ENCODE data around the gene LINGO1.

LINGO1 gene

GRCh38 chr15:77622934-77623754 lies 9.6 kb downstream of the LINGO1 start:
- H3K36me3 ChIP-seq (ENCODE audit: control insufficient read depth, insufficient read depth, low read length), result no peaks in the 10 kb centered on the region
- WGBS, 2 experiments (ENCODE audit: insufficient coverage in 2 of 2), result 50 to 53% methylated on average over 2 to 4 of the region's 18 CpGs
- H3K4me1 ChIP-seq (ENCODE audit: control insufficient read depth, insufficient read depth, low read length, poor library complexity, severe bottlenecking), result peaks cover 26% of the 10 kb centered on the region
- no peaks in the 10 kb centered on the region for H3K9me3 ChIP-seq (ENCODE audit: control insufficient read depth, low read length)
- H3K27ac ChIP-seq (ENCODE audit: low read depth, low read length, severe bottlenecking), result peak overlapping the region; percentile 23
- no peak overlapping the region for H3K4me3 ChIP-seq (ENCODE audit: extremely low read depth, insufficient read depth, low read length, poor library complexity, severe bottlenecking)

DNA sequence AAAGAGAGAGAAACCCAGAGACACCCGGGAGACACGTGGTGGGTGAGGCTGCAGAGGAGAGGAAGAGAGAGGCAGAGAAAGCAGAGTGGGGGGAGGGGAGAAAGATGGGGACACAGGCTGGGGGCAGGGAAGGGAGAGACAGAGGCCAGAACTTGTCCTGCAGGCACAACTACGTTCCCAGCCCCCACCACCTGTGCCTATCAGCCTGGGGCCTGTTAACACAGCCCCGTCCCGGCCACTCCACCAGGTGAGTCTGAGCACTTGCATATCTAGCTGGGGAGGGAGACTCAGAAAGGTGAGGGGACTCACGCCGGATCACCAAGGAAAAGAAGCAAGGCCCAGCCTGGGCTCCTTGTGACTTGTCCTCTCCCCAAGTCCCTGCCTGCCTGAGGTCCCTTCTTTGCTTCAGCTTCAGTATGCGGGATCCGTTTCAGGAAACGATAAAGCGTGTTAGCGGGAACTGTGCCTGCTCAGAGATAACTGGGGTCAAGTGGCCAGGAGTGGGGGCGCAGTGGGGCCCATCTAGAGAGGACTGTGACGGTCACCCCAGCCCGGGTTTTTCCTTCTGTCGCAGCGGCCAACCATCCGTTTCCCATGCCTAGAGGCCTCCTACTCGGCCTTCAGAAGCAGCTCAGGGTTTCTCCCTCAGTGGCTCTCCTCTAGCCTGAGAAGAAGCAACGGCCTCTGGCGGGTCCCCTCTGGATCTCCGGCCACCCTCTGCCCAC lies 10.3 kb downstream of the LINGO1 start:
- no peaks in the 10 kb centered on the region for H3K36me3 ChIP-seq (ENCODE audit: control insufficient read depth, insufficient read depth, low read length)
- 57 to 61% methylated on average over 19 to 20 of the region's 22 CpGs for WGBS, 2 experiments (ENCODE audit: insufficient coverage in 2 of 2)
- peaks cover 26% of the 10 kb centered on the region for H3K4me1 ChIP-seq (ENCODE audit: control insufficient read depth, insufficient read depth, low read length, poor library complexity, severe bottlenecking)
- peak overlapping the region; percentile 23 for H3K27ac ChIP-seq (ENCODE audit: low read depth, low read length, severe bottlenecking)
- H3K9me3 ChIP-seq (ENCODE audit: control insufficient read depth, low read length), result no peaks in the 10 kb centered on the region
- H3K4me3 ChIP-seq (ENCODE audit: extremely low read depth, insufficient read depth, low read length, poor library complexity, severe bottlenecking), result no peak overlapping the region

DNA sequence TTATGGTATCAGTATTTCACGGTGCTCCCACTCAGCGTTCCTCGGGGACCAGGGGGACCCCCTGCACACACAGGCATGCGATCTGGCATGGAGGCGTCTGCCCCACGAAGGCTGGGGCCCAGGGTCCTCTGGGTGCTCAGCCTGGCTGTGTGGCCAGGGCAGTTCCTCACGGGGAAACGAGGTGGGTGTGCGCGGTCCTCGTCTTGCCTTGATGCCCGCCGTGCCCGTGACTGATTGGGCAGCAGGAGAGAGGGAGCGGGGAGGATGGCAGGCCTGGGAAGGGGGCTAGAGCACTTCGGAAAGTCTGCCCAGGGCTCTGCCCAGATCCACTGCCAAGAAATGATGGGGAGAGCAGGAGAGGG lies 10.9 kb downstream of the LINGO1 start:
- Histone ChIP-seq H3K27ac (ENCODE audit: low read depth, low read length, severe bottlenecking) (no peak overlapping the region), H3K4me3 (ENCODE audit: extremely low read depth, insufficient read depth, low read length, poor library complexity, severe bottlenecking) (no peak overlapping the region), H3K4me1 (ENCODE audit: control insufficient read depth, insufficient read depth, low read length, poor library complexity, severe bottlenecking) (peaks cover 26% of the 10 kb centered on the region), H3K9me3 (ENCODE audit: control insufficient read depth, low read length) (no peaks in the 10 kb centered on the region), H3K36me3 (ENCODE audit: control insufficient read depth, insufficient read depth, low read length) (no peaks in the 10 kb centered on the region)
- WGBS, 2 experiments (ENCODE audit: insufficient coverage in 2 of 2), result 89 to 90% methylated on average over 16 of the region's 16 CpGs

- H3K36me3 ChIP-seq (ENCODE audit: control insufficient read depth, insufficient read depth, low read length), result no peaks in the 10 kb centered on the region
- H3K4me1 ChIP-seq (ENCODE audit: control insufficient read depth, insufficient read depth, low read length, poor library complexity, severe bottlenecking), result peaks cover 26% of the 10 kb centered on the region
- WGBS, 2 experiments (ENCODE audit: insufficient coverage in 2 of 2), result 84 to 100% methylated on average over 1 to 2 of the region's 4 CpGs
- H3K4me3 ChIP-seq (ENCODE audit: extremely low read depth, insufficient read depth, low read length, poor library complexity, severe bottlenecking), result no peak overlapping the region
- no peaks in the 10 kb centered on the region for H3K9me3 ChIP-seq (ENCODE audit: control insufficient read depth, low read length)
- H3K27ac ChIP-seq (ENCODE audit: low read depth, low read length, severe bottlenecking), result no peak overlapping the region
Observed at GRCh38 chr15:77620960-77621647, 11.6 kb downstream of the LINGO1 start.

GRCh38 chr15:77620297-77620696 lies 12.4 kb downstream of the LINGO1 start:
- peaks cover 26% of the 10 kb centered on the region for H3K4me1 ChIP-seq (ENCODE audit: control insufficient read depth, insufficient read depth, low read length, poor library complexity, severe bottlenecking)
- no peaks in the 10 kb centered on the region for H3K9me3 ChIP-seq (ENCODE audit: control insufficient read depth, low read length)
- 65 to 72% methylated on average over 6 to 7 of the region's 7 CpGs for WGBS, 2 experiments (ENCODE audit: insufficient coverage in 2 of 2)
- H3K27ac ChIP-seq (ENCODE audit: low read depth, low read length, severe bottlenecking), result no peak overlapping the region
- no peaks in the 10 kb centered on the region for H3K36me3 ChIP-seq (ENCODE audit: control insufficient read depth, insufficient read depth, low read length)
- no peak overlapping the region for H3K4me3 ChIP-seq (ENCODE audit: extremely low read depth, insufficient read depth, low read length, poor library complexity, severe bottlenecking)

GRCh38 chr15:77619883-77620282 lies 12.8 kb downstream of the LINGO1 start:
- Histone ChIP-seq H3K4me1 (ENCODE audit: control insufficient read depth, insufficient read depth, low read length, poor library complexity, severe bottlenecking) (peaks cover 26% of the 10 kb centered on the region), H3K4me3 (ENCODE audit: extremely low read depth, insufficient read depth, low read length, poor library complexity, severe bottlenecking) (no peak overlapping the region), H3K9me3 (ENCODE audit: control insufficient read depth, low read length) (no peaks in the 10 kb centered on the region), H3K27ac (ENCODE audit: low read depth, low read length, severe bottlenecking) (no peak overlapping the region), H3K36me3 (ENCODE audit: control insufficient read depth, insufficient read depth, low read length) (no peaks in the 10 kb centered on the region)
- WGBS, 2 experiments (ENCODE audit: insufficient coverage in 2 of 2), result 79 to 96% methylated on average over 5 to 6 of the region's 6 CpGs

- Histone ChIP-seq H3K27ac (ENCODE audit: low read depth, low read length, severe bottlenecking) (no peak overlapping the region), H3K4me1 (ENCODE audit: control insufficient read depth, insufficient read depth, low read length, poor library complexity, severe bottlenecking) (peaks cover 16% of the 10 kb centered on the region), H3K4me3 (ENCODE audit: extremely low read depth, insufficient read depth, low read length, poor library complexity, severe bottlenecking) (no peak overlapping the region), H3K9me3 (ENCODE audit: control insufficient read depth, low read length) (no peaks in the 10 kb centered on the region), H3K36me3 (ENCODE audit: control insufficient read depth, insufficient read depth, low read length) (no peaks in the 10 kb centered on the region)
- WGBS, 2 experiments (ENCODE audit: insufficient coverage in 2 of 2), result 90 to 94% methylated on average over 7 to 8 of the region's 12 CpGs
Observed at GRCh38 chr15:77617476-77618230, 15.1 kb downstream of the LINGO1 start.

DNA sequence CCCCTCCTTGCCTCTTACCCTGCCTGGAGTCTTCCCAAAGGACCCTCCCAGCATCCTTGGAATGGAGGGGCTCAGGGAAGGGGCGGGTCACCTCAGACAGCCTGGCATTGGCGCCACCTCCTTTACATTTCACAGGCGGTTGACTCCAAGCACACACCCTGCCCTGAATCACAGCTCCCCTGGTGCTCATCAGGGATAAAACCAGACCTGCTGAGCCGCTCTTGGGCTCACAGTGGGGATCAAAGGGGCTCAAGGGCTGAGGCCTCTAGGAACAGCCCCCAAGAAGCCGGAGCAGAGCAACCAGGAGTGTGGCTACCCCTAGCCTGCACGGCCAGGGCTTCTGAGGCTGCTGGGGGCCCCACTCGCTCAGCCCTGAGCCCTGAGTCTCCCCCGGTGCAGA lies 16.6 kb downstream of the LINGO1 start:
- Histone ChIP-seq H3K9me3 (ENCODE audit: control insufficient read depth, low read length) (no peaks in the 10 kb centered on the region), H3K27ac (ENCODE audit: low read depth, low read length, severe bottlenecking) (no peak overlapping the region), H3K4me3 (ENCODE audit: extremely low read depth, insufficient read depth, low read length, poor library complexity, severe bottlenecking) (no peak overlapping the region), H3K4me1 (ENCODE audit: control insufficient read depth, insufficient read depth, low read length, poor library complexity, severe bottlenecking) (peaks cover 4% of the 10 kb centered on the region), H3K36me3 (ENCODE audit: control insufficient read depth, insufficient read depth, low read length) (no peaks in the 10 kb centered on the region)
- WGBS, 2 experiments (ENCODE audit: insufficient coverage in 2 of 2), result 86 to 87% methylated on average over 5 to 8 of the region's 8 CpGs

DNA sequence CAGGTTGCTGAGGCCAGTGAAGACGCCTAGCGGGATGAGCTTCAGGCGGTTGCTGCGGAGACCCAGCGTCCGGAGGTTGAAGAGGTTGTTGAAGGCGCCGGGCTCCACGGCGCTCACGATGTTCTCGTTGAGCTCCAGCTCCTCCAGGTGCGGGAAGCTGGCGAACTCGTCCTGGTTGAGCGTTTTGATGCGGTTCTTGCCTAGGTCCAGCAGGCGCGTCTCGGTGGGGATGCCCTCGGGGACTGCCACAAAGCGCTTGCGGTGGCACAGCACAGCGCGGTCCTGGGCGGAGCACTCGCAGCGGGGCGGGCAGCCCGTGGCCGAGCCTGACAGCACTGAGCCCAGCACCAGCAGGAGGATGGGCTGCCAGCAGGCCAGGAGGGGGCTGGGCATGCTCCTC lies 17.2 kb downstream of the LINGO1 start:
- H3K9me3 ChIP-seq (ENCODE audit: control insufficient read depth, low read length), result no peaks in the 10 kb centered on the region
- peaks cover 4% of the 10 kb centered on the region for H3K4me1 ChIP-seq (ENCODE audit: control insufficient read depth, insufficient read depth, low read length, poor library complexity, severe bottlenecking)
- H3K4me3 ChIP-seq (ENCODE audit: extremely low read depth, insufficient read depth, low read length, poor library complexity, severe bottlenecking), result no peak overlapping the region
- no peaks in the 10 kb centered on the region for H3K36me3 ChIP-seq (ENCODE audit: control insufficient read depth, insufficient read depth, low read length)
- WGBS, 2 experiments (ENCODE audit: insufficient coverage in 2 of 2), result 96 to 97% methylated on average over 30 to 31 of the region's 31 CpGs
- H3K27ac ChIP-seq (ENCODE audit: low read depth, low read length, severe bottlenecking), result no peak overlapping the region

DNA sequence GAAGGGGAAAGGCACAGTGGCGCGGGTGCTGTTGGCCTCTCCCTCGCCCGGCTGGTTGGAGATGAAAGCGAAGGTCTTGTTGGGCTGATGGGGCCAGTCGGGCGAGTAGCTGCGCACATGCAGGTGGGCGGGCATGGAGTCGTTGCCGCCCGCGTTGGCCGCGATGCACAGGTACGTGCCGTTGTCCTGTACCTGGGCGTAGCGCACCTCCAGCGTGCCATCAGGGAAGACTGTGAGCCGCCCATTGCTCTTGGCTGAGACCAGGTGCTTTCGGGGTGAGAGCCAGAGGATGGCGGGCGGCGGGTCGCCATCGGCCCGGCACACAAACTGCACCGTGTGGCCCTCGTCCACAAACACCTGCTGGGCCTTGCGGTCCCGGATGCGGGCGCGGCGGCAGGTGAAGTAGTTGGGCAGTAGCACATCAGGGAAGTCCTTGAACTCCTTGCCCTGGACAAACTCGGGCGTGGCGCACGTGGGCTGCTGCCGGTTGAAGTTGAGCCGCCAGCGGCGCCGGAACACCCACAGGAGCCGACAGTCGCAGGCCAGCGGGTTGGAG lies 18.4 kb downstream of the LINGO1 start:
- WGBS, 2 experiments (ENCODE audit: insufficient coverage in 2 of 2), result 96 to 97% methylated on average over 39 to 48 of the region's 48 CpGs
- Histone ChIP-seq H3K36me3 (ENCODE audit: control insufficient read depth, insufficient read depth, low read length) (no peaks in the 10 kb centered on the region), H3K27ac (ENCODE audit: low read depth, low read length, severe bottlenecking) (no peak overlapping the region), H3K4me3 (ENCODE audit: extremely low read depth, insufficient read depth, low read length, poor library complexity, severe bottlenecking) (no peak overlapping the region), H3K9me3 (ENCODE audit: control insufficient read depth, low read length) (no peaks in the 10 kb centered on the region), H3K4me1 (ENCODE audit: control insufficient read depth, insufficient read depth, low read length, poor library complexity, severe bottlenecking) (no peaks in the 10 kb centered on the region)

All from mesodermal cell (in vitro differentiated cells).